ENCODE data around the gene FKBP7. TPM values are rescaled to one million over a fixed set of nuclear protein-coding genes. Genes with fewer than 3 reads are reported as not detected.
A peak's percentile ranks its signal among the peaks of the same experiment; 100 is the strongest.

The FKBP7 gene
- total and polyA plus RNA-seq, 2 of the 13 experiments (the other 11 are each of a cell fraction or from before 2014, with no cell fraction given): 12.4 to 14.8 TPM

DNA sequence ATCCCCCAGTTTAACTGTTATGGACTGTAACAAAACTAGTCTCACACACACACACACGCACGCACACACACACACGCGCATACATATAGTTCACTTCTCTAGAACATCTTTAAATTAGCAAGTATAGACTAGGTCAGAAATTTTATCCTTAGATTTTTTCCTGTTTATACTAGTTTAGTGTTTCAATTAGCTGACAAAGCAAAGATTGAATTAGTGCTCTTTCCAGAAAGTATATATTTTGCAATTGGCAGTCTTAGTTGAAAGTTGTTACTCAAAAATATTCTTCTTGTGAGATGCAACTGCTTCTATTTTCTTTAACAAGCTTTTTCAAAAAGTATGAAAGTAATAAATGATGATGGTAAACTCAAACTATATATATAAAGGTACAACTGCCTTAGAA is 24.4 kb upstream of the FKBP7 start:
- no TSS peak for BruUV-seq (replicated peaks)
- peaks cover 11 to 62% of the 10 kb centered on the region in 2 experiments for H3K36me3 ChIP-seq (replicated peaks in 1 of 2; ENCODE audit: control insufficient read depth in 1 of 2, insufficient read depth in 2 of 2, low read length in 2 of 2)

DNA sequence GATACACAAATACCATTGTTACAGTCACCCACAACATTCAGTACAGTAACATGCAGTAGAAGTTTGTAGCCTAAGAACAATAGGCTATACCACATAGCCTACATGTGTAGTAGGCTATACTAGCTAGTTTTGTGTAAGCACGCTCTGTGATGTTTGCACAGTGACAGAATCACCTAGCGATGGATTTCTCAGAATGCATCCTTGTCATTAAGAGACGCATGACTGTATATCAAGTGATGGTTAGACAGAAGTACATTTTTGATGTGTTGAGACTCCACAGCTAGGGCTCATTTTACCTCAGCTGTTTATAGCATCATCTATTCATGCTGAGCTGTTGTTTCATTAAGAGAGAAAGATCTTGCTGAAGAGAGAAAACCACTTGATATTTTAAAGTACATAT is 21.2 kb upstream of the FKBP7 start:
- H3K79me2 ChIP-seq (ENCODE audit: insufficient read depth, low read length): no peaks in the 10 kb centered on the region
- H3K4me3 ChIP-seq (replicated peaks in 1 of 3; ENCODE audit: insufficient read depth in 1 of 3, low read depth in 2 of 3, low read length in 3 of 3): no peak overlapping the region
- H3K36me3 ChIP-seq (replicated peaks in 1 of 2; ENCODE audit: control insufficient read depth in 1 of 2, insufficient read depth in 2 of 2, low read length in 2 of 2): peaks cover 18 to 74% of the 10 kb centered on the region in 2 experiments
- 98% methylated on average over 3 of the region's 3 CpGs for WGBS (ENCODE audit: low lambda C conversion rate)
- ATAC-seq (no peak), FAIRE-seq (no peak), DNase-seq (ENCODE audit: low spot score) (no peak)
- intact Hi-C loops (cut with micrococcal nuclease; ENCODE audit: unreplicated experiment) (no loop called here), in situ Hi-C loops (cut with HindIII; ENCODE audit: extremely low pct_ligation_motif_present, low pct_unique_long_range_greater_than_20kb) (no loop called here)
- no peaks in the 10 kb centered on the region for H3K4me1 ChIP-seq (ENCODE audit: insufficient read depth, low read length)
- H3K9ac ChIP-seq (ENCODE audit: insufficient read depth, low read depth, low read length): no peak overlapping the region
- no peak overlapping the region for H3K4me2 ChIP-seq (ENCODE audit: low read depth, low read length)
- ChIA-PET CTCF (ENCODE audit: low intra/inter-chr PET ratio, low total read pairs) (no interaction called here), POLR2A (no interaction called here)
- no peaks in the 10 kb centered on the region for H4K20me1 ChIP-seq (ENCODE audit: insufficient read depth, low read length)
- no peak overlapping the region for H3K27ac ChIP-seq (ENCODE audit: extremely low read length, insufficient read depth, low read length)
- no peaks in the 10 kb centered on the region for H3K27me3 ChIP-seq (ENCODE audit: control insufficient read depth in 1 of 2, insufficient read depth in 2 of 2, low read length in 2 of 2)
- BruUV-seq (replicated peaks): no TSS peak
- H2AFZ ChIP-seq (ENCODE audit: low read length): no peak overlapping the region
- no peaks in the 10 kb centered on the region for H3K9me3 ChIP-seq (ENCODE audit: low read length)
- TF ChIP-seq HCFC1 (IDR thresholded peaks at IDR 0.05; ENCODE audit: low read depth, low read length): no peak
- TF ChIP-seq, protein P1, sequence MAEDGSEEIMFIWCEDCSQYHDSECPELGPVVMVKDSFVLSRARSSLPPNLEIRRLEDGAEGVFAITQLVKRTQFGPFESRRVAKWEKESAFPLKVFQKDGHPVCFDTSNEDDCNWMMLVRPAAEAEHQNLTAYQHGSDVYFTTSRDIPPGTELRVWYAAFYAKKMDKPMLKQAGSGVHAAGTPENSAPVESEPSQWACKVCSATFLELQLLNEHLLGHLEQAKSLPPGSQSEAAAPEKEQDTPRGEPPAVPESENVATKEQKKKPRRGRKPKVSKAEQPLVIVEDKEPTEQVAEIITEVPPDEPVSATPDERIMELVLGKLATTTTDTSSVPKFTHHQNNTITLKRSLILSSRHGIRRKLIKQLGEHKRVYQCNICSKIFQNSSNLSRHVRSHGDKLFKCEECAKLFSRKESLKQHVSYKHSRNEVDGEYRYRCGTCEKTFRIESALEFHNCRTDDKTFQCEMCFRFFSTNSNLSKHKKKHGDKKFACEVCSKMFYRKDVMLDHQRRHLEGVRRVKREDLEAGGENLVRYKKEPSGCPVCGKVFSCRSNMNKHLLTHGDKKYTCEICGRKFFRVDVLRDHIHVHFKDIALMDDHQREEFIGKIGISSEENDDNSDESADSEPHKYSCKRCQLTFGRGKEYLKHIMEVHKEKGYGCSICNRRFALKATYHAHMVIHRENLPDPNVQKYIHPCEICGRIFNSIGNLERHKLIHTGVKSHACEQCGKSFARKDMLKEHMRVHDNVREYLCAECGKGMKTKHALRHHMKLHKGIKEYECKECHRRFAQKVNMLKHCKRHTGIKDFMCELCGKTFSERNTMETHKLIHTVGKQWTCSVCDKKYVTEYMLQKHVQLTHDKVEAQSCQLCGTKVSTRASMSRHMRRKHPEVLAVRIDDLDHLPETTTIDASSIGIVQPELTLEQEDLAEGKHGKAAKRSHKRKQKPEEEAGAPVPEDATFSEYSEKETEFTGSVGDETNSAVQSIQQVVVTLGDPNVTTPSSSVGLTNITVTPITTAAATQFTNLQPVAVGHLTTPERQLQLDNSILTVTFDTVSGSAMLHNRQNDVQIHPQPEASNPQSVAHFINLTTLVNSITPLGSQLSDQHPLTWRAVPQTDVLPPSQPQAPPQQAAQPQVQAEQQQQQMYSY (CRISPR knock-in tag; IDR thresholded peaks at IDR 0.05): no peak
- TF ChIP-seq, protein P2, sequence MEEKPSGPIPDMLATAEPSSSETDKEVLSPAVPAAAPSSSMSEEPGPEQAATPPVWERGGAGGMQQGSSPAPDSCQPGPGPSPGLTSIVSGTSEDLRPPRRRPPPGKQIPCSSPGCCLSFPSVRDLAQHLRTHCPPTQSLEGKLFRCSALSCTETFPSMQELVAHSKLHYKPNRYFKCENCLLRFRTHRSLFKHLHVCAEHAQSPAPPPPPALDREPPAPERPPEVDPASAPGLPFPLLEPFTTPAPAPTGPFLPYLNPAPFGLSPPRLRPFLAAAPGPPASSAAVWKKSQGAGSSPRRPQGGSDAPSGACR (CRISPR knock-in tag; IDR thresholded peaks at IDR 0.05): no peak
- no peak for TF ChIP-seq HDAC6 (IDR thresholded peaks at IDR 0.05; ENCODE audit: low read depth, low read length)
- TF ChIP-seq KMT2B (CRISPR knock-in tag; IDR thresholded peaks at IDR 0.05): no peak
- TF ChIP-seq BRD4 (CRISPR knock-in tag; IDR thresholded peaks at IDR 0.05): no peak
- TF ChIP-seq, protein P3, sequence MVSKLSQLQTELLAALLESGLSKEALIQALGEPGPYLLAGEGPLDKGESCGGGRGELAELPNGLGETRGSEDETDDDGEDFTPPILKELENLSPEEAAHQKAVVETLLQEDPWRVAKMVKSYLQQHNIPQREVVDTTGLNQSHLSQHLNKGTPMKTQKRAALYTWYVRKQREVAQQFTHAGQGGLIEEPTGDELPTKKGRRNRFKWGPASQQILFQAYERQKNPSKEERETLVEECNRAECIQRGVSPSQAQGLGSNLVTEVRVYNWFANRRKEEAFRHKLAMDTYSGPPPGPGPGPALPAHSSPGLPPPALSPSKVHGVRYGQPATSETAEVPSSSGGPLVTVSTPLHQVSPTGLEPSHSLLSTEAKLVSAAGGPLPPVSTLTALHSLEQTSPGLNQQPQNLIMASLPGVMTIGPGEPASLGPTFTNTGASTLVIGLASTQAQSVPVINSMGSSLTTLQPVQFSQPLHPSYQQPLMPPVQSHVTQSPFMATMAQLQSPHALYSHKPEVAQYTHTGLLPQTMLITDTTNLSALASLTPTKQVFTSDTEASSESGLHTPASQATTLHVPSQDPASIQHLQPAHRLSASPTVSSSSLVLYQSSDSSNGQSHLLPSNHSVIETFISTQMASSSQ (IDR thresholded peaks at IDR 0.05; ENCODE audit: low read depth): no peak
- TF ChIP-seq, protein P3 (CRISPR knock-in tag; IDR thresholded peaks at IDR 0.05; ENCODE audit: borderline replicate concordance): no peak
- TF ChIP-seq NFYB (CRISPR knock-in tag; IDR thresholded peaks at IDR 0.05): no peak

More for the DNA sequence above, 24.4 kb upstream of the FKBP7 start:
- intact Hi-C loops (cut with micrococcal nuclease; ENCODE audit: unreplicated experiment): no loop called here
- Histone ChIP-seq H3K4me3 (replicated peaks in 1 of 3; ENCODE audit: insufficient read depth in 1 of 3, low read depth in 2 of 3, low read length in 3 of 3) (no peak overlapping the region), H3K27me3 (ENCODE audit: control insufficient read depth in 1 of 2, insufficient read depth in 2 of 2, low read length in 2 of 2) (no peaks in the 10 kb centered on the region), H2AFZ (ENCODE audit: low read length) (no peak overlapping the region), H3K4me1 (ENCODE audit: insufficient read depth, low read length) (peaks cover 9% of the 10 kb centered on the region), H3K9me3 (ENCODE audit: low read length) (no peaks in the 10 kb centered on the region), H4K20me1 (ENCODE audit: insufficient read depth, low read length) (no peaks in the 10 kb centered on the region), H3K4me2 (ENCODE audit: low read depth, low read length) (no peak overlapping the region), H3K9ac (ENCODE audit: insufficient read depth, low read depth, low read length) (no peak overlapping the region), H3K27ac (ENCODE audit: extremely low read length, insufficient read depth, low read length) (no peak overlapping the region), H3K79me2 (ENCODE audit: insufficient read depth, low read length) (no peaks in the 10 kb centered on the region)
- TF ChIP-seq MAFK (conservative IDR thresholded peaks at IDR 0.05 in 1 of 2, IDR thresholded peaks at IDR 0.05 in 1 of 2; ENCODE audit: low read length in 2 of 2) (peak; percentile 42 to 66), ZBTB42 (CRISPR knock-in tag; IDR thresholded peaks at IDR 0.05) (no peak), MAFF (IDR thresholded peaks at IDR 0.05; ENCODE audit: low read depth, low read length) (peak; percentile 45; the same call in 1 of the 2 replicates), ETV6 (CRISPR knock-in tag; conservative IDR thresholded peaks at IDR 0.05) (no peak)
- ATAC-seq: no peak
- WGBS (ENCODE audit: low lambda C conversion rate): 97% methylated on average over 4 of the region's 4 CpGs
- POLR2A ChIA-PET: no interaction called here
- DNase-seq (ENCODE audit: low spot score): no peak
- FAIRE-seq: no peak
- in situ Hi-C loops (cut with HindIII; ENCODE audit: extremely low pct_ligation_motif_present, low pct_unique_long_range_greater_than_20kb): no loop called here
- CTCF ChIA-PET (ENCODE audit: low intra/inter-chr PET ratio, low total read pairs): no interaction called here
